HUDEP-2 (cell line): ENCODE data around the gene RBMX.
"Not testable (repeated sequence)": the region's sequence is repeated elsewhere in the genome, so short reads cannot be mapped to it uniquely, and the experiment has no call there.

Experiments used
- DNase-seq, 76 experiments: peaks; one replicate each; lab custom pipeline; 2025; ENCODE audit not compliant: unreplicated experiment in 76 of 76; lab: John Stamatoyannopoulos, UW

RBMX gene

GRCh38 chrX:136880452-136881013 is at the start of gene RBMX:
Gene RBMX, minus strand, starts transcription at chrX:136880725. Its CDS starts 1,298 bp downstream, at chrX:136879427.
- peak; percentile 1 to 91 (median 78) for DNase-seq

GRCh38 chrX:136921438-136921837 is 40.9 kb upstream of the RBMX start:
- DNase-seq = not testable (repeated sequence)

GRCh38 chrX:136920001-136920400 is 39.5 kb upstream of the RBMX start:
- DNase-seq = no peak

GRCh38 chrX:136916827-136917226 is 36.3 kb upstream of the RBMX start:
- no peak for DNase-seq

- not testable (repeated sequence) for DNase-seq
These were observed 31.1 kb upstream of the RBMX start for GRCh38 chrX:136911661-136912060.

GRCh38 chrX:136911253-136911652 is 30.7 kb upstream of the RBMX start:
- DNase-seq = no peak

GRCh38 chrX:136910565-136911035 is 30.1 kb upstream of the RBMX start:
- DNase-seq = no peak

- peak; percentile 7 to 89 (median 68) for DNase-seq
These were observed 29.4 kb upstream of the RBMX start for GRCh38 chrX:136909706-136910564.

- peak in 75 of 76 experiments; percentile 1 to 73 (median 51) for DNase-seq
These were observed 28.7 kb upstream of the RBMX start for GRCh38 chrX:136909119-136909705.

GRCh38 chrX:136907621-136908020 is 27.1 kb upstream of the RBMX start:
- DNase-seq = no peak

- peak in 27 of 76 experiments; percentile 0 to 30 (median 3) for DNase-seq
These were observed 26.5 kb upstream of the RBMX start for GRCh38 chrX:136906921-136907510.

GRCh38 chrX:136904067-136904466 is 23.5 kb upstream of the RBMX start:
- DNase-seq = not testable (repeated sequence)

GRCh38 chrX:136900071-136900470 is 19.5 kb upstream of the RBMX start:
- DNase-seq = not testable (repeated sequence)

GRCh38 chrX:136899221-136899620 is 18.7 kb upstream of the RBMX start:
- no peak for DNase-seq

- peak in 1 of 76 experiments; percentile 9 for DNase-seq
These were observed 18.2 kb upstream of the RBMX start for GRCh38 chrX:136898752-136899151.

- DNase-seq = peak in 44 of 76 experiments; percentile 0 to 58 (median 8)
These were observed 15.8 kb upstream of the RBMX start for GRCh38 chrX:136896121-136896914.

GRCh38 chrX:136892412-136892811 is 11.9 kb upstream of the RBMX start:
- DNase-seq = no peak

GRCh38 chrX:136890596-136890995 is 10.1 kb upstream of the RBMX start:
- not testable (repeated sequence) for DNase-seq

- DNase-seq = no peak
These were observed 8.7 kb upstream of the RBMX start for GRCh38 chrX:136889269-136889668.

- peak in 18 of 76 experiments; percentile 0 to 42 (median 19) for DNase-seq
These were observed 498 bp downstream of the RBMX start for GRCh38 chrX:136880003-136880451.
